ENCODE results near the gene SPG7. TPM values are rescaled to one million over a fixed set of nuclear protein-coding genes. Genes with fewer than 3 reads are reported as not detected.
"Not testable (repeated sequence)": the region's sequence is repeated elsewhere in the genome, so short reads cannot be mapped to it uniquely, and the experiment has no call there.

SPG7 gene
- total RNA-seq, 1 donor from 2014 or later: 108 TPM

DNA sequence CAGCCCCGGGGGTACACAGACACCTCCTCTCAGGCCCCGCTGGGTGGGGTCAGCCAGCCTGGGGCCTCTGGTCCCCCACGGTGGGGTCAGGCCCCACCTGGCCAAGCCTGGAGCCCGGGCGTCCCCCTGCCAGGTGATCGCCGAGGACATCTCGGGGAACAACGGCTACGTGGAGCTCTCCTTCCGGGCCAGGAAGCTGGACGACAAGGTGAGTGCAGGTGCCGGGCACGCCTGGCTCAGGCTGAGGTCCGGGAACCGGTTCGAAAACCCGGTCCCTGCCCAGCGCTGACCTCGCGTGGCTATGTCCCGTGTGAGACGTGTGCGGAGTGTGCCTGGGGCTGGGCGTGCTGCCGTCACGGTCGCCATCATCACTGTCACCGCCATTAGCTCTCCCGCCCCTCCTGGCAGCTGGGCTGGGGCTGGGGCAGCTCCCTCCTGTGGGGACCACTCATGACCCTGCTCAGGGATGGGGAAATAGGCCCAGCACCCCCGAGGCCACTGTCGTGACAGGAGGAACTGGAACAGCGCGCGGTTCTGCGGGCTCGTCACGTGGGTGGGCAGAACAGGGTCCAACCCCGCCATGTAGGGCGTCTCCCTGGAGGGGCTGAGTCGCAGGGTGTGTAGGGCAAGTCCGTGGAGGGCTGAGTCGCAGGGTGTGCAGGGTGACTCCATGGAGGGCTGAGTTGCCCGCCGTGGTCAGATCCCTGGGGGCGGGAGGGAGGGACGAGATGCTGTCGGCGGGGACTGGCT is 75.9 kb downstream of the SPG7 start:
- intact Hi-C loops (cut with micrococcal nuclease): no loop called here
- ATAC-seq (no peak), DNase-seq (no peak)

- DNase-seq (no peak), ATAC-seq (no peak)
- intact Hi-C loops (cut with micrococcal nuclease): no loop called here
Observed at GRCh38 chr16:89584768-89585549, 76.8 kb downstream of the SPG7 start.

DNA sequence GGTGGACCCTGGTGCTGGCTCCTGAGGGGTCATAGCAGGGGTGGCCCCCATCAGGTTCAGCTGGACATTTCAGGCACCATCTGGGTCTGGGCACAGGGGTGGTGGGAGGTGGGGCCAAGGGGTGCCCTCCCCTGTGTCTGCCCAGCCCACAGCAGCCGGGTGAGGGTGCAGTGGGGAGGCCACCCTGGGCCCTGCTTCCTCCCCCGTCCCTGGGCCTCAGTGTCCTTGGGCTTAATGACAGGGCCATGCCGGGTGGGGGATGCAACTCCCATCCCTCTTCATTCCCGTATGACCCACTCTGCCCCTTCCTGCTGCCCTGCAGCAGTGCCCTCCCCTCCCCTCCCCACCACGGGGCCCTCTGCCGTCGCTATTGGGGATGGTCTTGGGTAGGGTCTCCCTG is 78.0 kb downstream of the SPG7 start:
- no peak for DNase-seq
- no peak for ATAC-seq
- intact Hi-C loops (cut with micrococcal nuclease): no loop called here

- intact Hi-C loops (cut with micrococcal nuclease): no loop called here
- DNase-seq (no peak), ATAC-seq (no peak)
Observed at GRCh38 chr16:89586853-89587252, 78.7 kb downstream of the SPG7 start.

DNA sequence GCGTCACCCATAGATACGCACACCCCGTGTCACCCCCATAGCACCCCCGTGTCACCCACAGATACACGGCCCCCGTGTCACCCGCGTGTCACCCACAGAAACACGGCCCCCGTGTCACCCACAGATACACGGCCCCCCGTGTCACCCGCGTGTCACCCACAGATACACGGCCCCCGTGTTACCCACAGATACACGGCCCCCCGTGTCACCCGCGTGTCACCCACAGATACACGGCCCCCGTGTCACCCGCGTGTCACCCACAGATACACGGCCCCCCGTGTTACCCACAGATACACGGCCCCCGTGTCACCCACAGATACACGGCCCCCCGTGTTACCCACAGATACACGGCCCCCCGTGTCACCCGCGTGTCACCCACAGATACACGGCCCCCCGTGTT is 79.5 kb downstream of the SPG7 start:
- ATAC-seq; intact Hi-C loops (cut with micrococcal nuclease): not testable (repeated sequence)

DNA sequence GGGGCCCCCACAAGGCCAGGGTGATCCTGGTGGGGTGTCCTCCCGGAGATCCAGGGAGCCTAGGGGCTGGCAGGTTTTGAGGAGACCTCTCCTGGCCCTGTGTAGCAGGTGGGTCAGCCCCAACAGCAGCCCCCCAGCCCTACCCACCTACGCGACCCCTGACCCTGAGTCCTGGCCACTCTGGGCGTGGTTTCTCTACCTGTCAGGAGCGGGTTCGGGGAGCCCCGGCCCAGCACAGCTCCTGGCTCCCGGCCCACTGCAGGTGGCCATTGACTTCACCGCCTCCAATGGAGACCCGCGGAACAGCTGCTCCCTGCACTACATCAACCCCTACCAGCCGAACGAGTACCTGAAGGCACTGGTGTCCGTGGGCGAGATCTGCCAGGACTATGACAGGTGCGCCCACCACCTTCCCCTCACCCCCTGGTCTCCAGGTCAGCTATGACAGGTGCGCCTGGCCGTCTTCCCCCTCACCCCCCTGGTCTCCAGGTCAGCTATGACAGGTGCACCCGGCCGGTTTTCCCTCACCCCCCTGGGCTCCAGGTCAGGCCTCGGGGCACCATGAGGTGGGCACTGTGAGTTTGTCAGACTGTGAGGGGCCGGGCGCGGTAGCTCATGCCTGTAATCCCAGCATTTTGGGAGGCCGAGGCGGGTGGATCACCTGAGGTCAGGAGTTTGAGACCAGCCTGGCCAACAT is 80.4 kb downstream of the SPG7 start:
- ATAC-seq: no peak
- intact Hi-C loops (cut with micrococcal nuclease): no loop called here
- no peak for DNase-seq

More for the DNA sequence above, 79.5 kb downstream of the SPG7 start:
- not testable (repeated sequence) for DNase-seq

GRCh38 chr16:89589241-89589926 is 81.2 kb downstream of the SPG7 start:
- DNase-seq (no peak), ATAC-seq (no peak)
- intact Hi-C loops (cut with micrococcal nuclease): no loop called here

GRCh38 chr16:89593841-89594240 is 85.6 kb downstream of the SPG7 start:
- DNase-seq (no peak), ATAC-seq (no peak)
- intact Hi-C loops (cut with micrococcal nuclease): no loop called here

DNA sequence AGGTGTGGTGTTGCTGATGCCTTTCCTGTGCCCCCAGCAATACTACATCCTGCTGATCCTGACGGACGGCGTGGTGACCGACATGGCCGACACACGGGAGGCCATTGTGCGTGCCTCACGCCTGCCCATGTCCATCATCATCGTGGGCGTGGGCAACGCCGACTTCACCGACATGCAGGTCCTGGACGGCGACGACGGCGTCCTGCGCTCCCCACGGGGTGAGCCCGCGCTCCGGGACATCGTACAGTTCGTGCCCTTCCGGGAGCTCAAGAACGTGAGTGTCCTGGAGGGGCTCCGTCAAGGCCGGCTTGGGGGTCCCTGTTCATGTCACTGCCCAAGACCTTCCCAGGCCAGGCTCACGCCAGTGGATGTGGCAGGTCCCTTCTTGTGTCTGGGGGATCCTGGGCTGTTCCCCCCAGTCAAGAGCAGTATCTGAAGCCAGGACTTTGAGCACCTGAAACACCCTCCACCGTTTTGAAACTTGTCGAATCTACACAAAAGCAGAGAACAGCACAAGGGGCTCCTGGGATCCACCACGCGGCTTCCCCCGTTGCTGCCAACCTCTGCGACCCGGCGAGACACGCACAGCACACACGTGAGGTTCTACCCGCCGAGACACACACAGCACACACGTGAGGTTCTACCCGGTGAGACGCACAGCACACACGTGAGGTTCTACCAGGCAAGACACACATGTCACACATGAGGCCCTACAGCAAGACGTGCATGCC is 87.3 kb downstream of the SPG7 start:
- DNase-seq (no peak), ATAC-seq (no peak)
- intact Hi-C loops (cut with micrococcal nuclease): no loop called here

DNA sequence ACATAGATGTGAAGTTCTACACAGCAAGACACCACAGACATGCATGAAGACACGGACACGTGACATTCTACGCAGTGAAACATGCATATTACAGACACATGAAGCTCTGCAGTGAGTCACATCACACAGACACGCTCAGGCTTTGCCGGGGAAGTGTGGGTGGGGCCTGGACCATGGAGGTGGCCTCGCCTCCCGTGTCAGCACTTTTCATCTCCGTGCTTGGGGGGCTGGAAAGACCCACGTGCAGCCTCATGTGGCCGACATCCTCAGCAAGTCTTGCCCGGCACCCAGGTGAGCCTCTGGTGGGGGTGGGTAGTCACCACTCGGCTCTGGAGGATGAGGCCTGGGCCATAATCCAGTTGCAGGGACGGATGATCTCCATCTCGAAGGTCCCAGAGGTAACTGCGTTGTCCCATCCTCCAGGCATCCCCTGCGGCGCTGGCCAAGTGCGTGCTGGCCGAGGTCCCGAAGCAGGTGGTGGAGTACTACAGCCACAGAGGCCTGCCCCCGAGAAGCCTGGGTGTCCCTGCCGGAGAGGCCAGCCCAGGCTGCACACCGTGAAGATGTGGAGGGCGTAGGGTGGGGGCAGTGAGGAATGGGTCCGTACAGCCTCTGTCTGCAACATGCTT is 88.0 kb downstream of the SPG7 start:
- intact Hi-C loops (cut with micrococcal nuclease): no loop called here
- ATAC-seq (no peak), DNase-seq (no peak)

DNA sequence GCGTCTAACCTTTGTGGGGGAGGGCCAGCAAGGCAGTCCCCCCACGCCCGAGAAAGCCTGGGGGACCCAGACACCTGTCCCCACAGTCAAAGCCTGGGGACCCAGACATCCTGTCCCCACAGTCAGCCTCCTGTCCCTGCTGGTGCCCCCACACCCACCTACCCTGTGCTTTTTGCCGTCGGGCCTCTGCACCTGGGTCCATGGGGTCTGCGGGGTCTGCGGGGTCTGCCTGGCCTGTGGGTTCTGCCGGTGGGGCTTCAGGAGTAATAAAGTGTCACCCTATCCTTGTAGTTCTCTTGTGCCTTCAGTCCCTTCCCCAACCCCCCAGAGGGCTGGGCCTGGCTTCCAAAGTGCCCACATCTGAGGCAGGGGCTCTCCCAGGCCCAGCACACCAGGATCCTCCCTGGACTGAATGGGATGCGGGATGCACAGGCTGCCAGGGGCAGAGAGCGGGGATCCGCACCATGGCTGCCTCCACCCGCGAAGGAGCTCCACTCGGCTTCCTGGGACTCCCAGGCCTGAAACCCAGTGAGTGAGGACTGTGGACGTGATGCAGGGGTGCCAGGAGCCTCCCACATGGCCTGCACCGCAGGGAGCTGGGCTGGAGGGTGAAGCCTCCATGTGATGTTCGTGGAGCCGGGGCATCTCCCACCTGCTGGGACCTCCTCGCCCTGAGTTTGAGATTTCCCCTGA is 88.9 kb downstream of the SPG7 start:
- no peak for ATAC-seq
- intact Hi-C loops (cut with micrococcal nuclease): no loop called here
- DNase-seq: no peak

- intact Hi-C loops (cut with micrococcal nuclease): no loop called here
Observed at GRCh38 chr16:89598199-89598598, 90.0 kb downstream of the SPG7 start.

GRCh38 chr16:89599451-89599858 is 91.3 kb downstream of the SPG7 start:
- no peak for DNase-seq
- no peak for ATAC-seq
- intact Hi-C loops (cut with micrococcal nuclease): no loop called here

More at GRCh38 chr16:89598199-89598598, 90.0 kb downstream of the SPG7 start:
- ATAC-seq (no peak), DNase-seq (no peak)

DNA sequence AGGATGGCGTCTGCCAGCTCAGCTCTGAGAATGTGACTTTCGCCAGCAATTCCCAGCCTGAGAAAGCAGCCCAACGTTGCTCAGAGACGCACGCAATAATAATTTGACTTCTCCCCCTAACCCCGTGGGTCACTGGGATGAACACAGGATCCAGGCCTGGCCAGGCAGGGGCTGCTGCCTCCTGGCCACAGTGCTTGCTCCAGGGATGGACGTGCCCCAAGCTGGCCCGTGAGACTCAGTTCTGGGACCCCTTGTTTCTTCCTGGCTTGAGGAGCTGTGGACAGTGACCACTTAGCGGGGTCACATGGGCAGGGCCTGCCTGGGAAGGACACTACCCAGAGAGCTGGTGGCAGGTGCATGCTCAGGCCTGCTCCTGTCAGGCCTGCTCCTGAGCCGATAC is 91.7 kb downstream of the SPG7 start:
- intact Hi-C loops (cut with micrococcal nuclease): no loop called here
- no peak for DNase-seq
- ATAC-seq: no peak

- DNase-seq (no peak), ATAC-seq (no peak)
- intact Hi-C loops (cut with micrococcal nuclease): no loop called here
Observed at GRCh38 chr16:89600427-89600826, 92.2 kb downstream of the SPG7 start.

DNA sequence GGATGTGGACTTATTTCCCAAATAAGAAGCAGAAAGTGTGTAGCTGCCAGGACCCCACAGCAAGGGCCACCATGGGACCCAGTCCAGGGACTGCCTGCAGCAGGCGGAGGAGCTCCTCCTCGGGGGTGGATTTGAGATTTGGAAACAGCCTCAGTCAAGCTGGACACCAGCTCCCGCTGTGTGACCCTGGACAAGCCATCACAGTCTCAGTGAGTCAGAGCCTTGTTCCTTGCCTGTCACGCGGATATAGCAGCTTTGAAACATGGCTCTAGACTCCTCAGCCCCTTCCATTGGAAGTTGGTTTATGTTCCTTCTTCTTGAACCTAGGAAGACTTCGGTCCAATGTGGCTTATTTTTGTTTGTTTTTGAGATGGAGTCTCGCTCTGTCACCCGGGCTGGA is 92.8 kb downstream of the SPG7 start:
- DNase-seq (no peak), ATAC-seq (no peak)
- intact Hi-C loops (cut with micrococcal nuclease): no loop called here

DNA sequence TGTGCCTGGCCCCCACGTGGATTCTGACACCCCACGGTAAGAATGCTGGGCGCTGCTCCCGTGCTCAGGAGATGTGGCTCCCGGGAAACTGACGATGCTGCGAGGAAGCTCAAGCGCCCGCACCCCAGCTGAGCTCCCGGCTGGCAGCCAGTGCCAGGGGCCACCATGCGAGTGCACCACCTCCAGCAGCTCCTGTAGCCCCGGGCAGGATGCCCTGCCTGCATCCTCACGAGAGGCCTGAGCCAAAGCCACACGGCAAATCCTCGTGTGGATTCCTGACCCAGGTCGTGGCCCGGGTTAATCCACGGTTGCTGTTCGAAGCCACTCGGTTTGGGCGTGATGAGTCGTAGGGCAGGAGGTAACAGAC is 93.7 kb downstream of the SPG7 start:
- intact Hi-C loops (cut with micrococcal nuclease): no loop called here
- ATAC-seq (no peak), DNase-seq (no peak)

Measured in left ventricle myocardium superior (tissue), 1 donor.